HepG2 (cell line): Measurements from ENCODE around the gene KIF3C. TPM values are rescaled to one million over a fixed set of nuclear protein-coding genes. Genes with fewer than 3 reads are reported as not detected.
"Not testable (repeated sequence)": the region's sequence is repeated elsewhere in the genome, so short reads cannot be mapped to it uniquely, and the experiment has no call there.

Experiments
- ATAC-seq: fragments of 200-7000 bp; cut with Tn5 transposase; 3 replicates; pipeline ENCODE4 v1.9.1; 2020; ENCODE audit warnings: mild to moderate bottlenecking, moderate library complexity
- BruUV-seq: library from RNA; stranded (reverse); fragments of 400-500 nt; replicated peaks from 2 replicates; lab custom pipeline; 2021; lab: Mats Ljungman, UMichigan
- CTCF ChIA-PET: fragments of 300-600 bp; formaldehyde crosslinking; extraction: SDS; loops from one replicate; lab custom pipeline; 2021; ENCODE audit warnings: low total read pairs, inconsistent platforms, low intra/inter-chr PET ratio; lab: Yijun Ruan, JAX
- POLR2A ChIA-PET: fragments of 350-600 bp; sonication (Branson Sonifier 250); formaldehyde crosslinking; loops from one replicate; lab custom pipeline; 2020; ENCODE audit warnings: antibody characterized with exemption, inconsistent platforms; lab: Yijun Ruan, JAX
- DNase-seq: peaks from one replicate; pipeline ENCODE4 v3.0.0-alpha.2; 2015; ENCODE audit warnings: low spot score
- FAIRE-seq: peaks from 3 replicates; lab custom pipeline; 2011; peaks lifted over from hg19 to GRCh38; lab: Jason Lieb, UNC
- H2AFZ ChIP-seq: one replicate; pipeline ENCODE4 v1.6.1; 2011; ENCODE audit warnings: low read length, inconsistent platforms
- H3K27ac ChIP-seq: fragments of 300-600 bp; 3 replicates; pipeline ENCODE4 v1.8.0; 2011; ENCODE audit warnings: mixed run types, mild to moderate bottlenecking, mixed read lengths, low read length, inconsistent platforms; ENCODE audit not compliant: insufficient read depth; ENCODE audit errors: extremely low read length
- H3K27me3 ChIP-seq, 2 experiments: fragments of 200-600 bp in 1 of 2; 2 replicates in 1 of 2; 3 replicates in 1 of 2; pipeline versions ENCODE4 v1.6.0 to v1.8.0; 2011; ENCODE audit warnings: low read length in 2 of 2, mild to moderate bottlenecking in 2 of 2, moderate library complexity in 2 of 2, inconsistent platforms in 1 of 2; ENCODE audit not compliant: insufficient read depth in 2 of 2, control insufficient read depth in 1 of 2
- H3K36me3 ChIP-seq, 2 experiments: fragments of 200-600 bp in 1 of 2; replicated peaks in 1 of 2; 2 replicates in 1 of 2; 3 replicates in 1 of 2; pipeline versions ENCODE4 v1.5.1 to v1.8.0; 2011; ENCODE audit warnings: low read length in 2 of 2, inconsistent platforms in 1 of 2; ENCODE audit not compliant: insufficient read depth in 2 of 2, control insufficient read depth in 1 of 2
- H3K4me1 ChIP-seq: 2 replicates; pipeline ENCODE4 v1.5.1; 2012; ENCODE audit warnings: low read length, inconsistent platforms; ENCODE audit not compliant: insufficient read depth
- H3K4me2 ChIP-seq: 2 replicates; pipeline ENCODE4 v1.6.0; 2011; ENCODE audit warnings: low read depth, low read length, inconsistent platforms
- H3K4me3 ChIP-seq, 3 experiments: fragments of 200-600 bp in 1 of 3; sonication (generic), shearing (Covaris generic) in 1 of 3; replicated peaks in 1 of 3; 2 replicates each; pipeline ENCODE4 v1.5.1; 2011 to 2016; ENCODE audit warnings: low read length in 3 of 3, inconsistent platforms in 2 of 3, low read depth in 2 of 3, mild to moderate bottlenecking in 2 of 3, control low read depth in 1 of 3, mixed read lengths in 1 of 3; ENCODE audit not compliant: insufficient read depth in 1 of 3
- H3K79me2 ChIP-seq: one replicate; pipeline ENCODE4 v1.6.1; 2011; ENCODE audit warnings: low read length, inconsistent platforms; ENCODE audit not compliant: insufficient read depth
- H3K9ac ChIP-seq: 2 replicates; pipeline ENCODE4 v1.6.0; 2011; ENCODE audit warnings: mild to moderate bottlenecking, low read depth, low read length, inconsistent platforms; ENCODE audit not compliant: insufficient read depth
- H3K9me3 ChIP-seq: 2 replicates; pipeline ENCODE4 v1.5.1; 2012; ENCODE audit warnings: mild to moderate bottlenecking, low read length
- H4K20me1 ChIP-seq: 2 replicates; pipeline ENCODE4 v1.6.0; 2011; ENCODE audit warnings: inconsistent platforms, mild to moderate bottlenecking, low read length, moderate library complexity; ENCODE audit not compliant: insufficient read depth
- HNRNPL ChIP-seq: fragments of 200-400 bp; formaldehyde crosslinking; IDR thresholded peaks from 2 replicates; pipeline ENCODE4 v1.6.1; 2017; ENCODE audit warnings: mild to moderate bottlenecking, low read depth, low read length
- ZNF121 ChIP-seq: sonication (generic); formaldehyde crosslinking; IDR thresholded peaks from 2 replicates; pipeline ENCODE4 v1.5.0; 2020; ENCODE audit warnings: mild to moderate bottlenecking, missing genetic modification reagents
- ZNF292 ChIP-seq: sonication (generic); formaldehyde crosslinking; IDR thresholded peaks from 2 replicates; pipeline ENCODE4 v1.8.1; 2022; ENCODE audit warnings: mild to moderate bottlenecking, low read depth, missing genetic modification reagents, borderline replicate concordance
- WGBS: methylation state at CpG from one replicate; pipeline ENCODE4 v1.1.6; 2017; ENCODE audit warnings: low lambda C conversion rate; 5-methylcytosine and 5-hydroxymethylcytosine counted together
- in situ Hi-C: cut with HindIII; loops from 2 replicates; pipeline ENCODE4 v1.10.0; 2017; ENCODE audit warnings: low pct_unique_long_range_greater_than_20kb; ENCODE audit not compliant: extremely low pct_ligation_motif_present
- intact Hi-C: fragments of 100-400 bp; cut with micrococcal nuclease; formaldehyde crosslinking; loops from one replicate; pipeline ENCODE4 v1.10.0; 2022; ENCODE audit not compliant: unreplicated experiment
- polyA plus RNA-seq, 8 experiments: library from polyadenylated mRNA; depleted of rRNA in 3 of 8; stranded (reverse) in 7 of 8; unstranded in 1 of 8; fragments of >200 nt; fragmentation: Illumina TruSeq in 4 of 8; extraction: Trizol in 4 of 8; gene quantifications; 2 replicates each; pipeline versions ENCODE4 v1.2.1 to v1.2.3, GENCODE V29; 2011 to 2016; ENCODE audit warnings: low read depth in 4 of 8, missing spikeins in 1 of 8, mixed read lengths in 1 of 8; ENCODE audit not compliant: insufficient read depth in 1 of 8
- total RNA-seq, 5 experiments: library from RNA; depleted of rRNA; stranded (reverse); fragments of >200 nt; fragmentation: Illumina TruSeq; extraction: Trizol; gene quantifications; 2 replicates each; pipeline ENCODE4 v1.2.3, GENCODE V29; 2016; ENCODE audit warnings: low read depth in 1 of 5
- TF ChIP-seq, protein P1 (sequence below): sonication (generic); formaldehyde crosslinking; IDR thresholded peaks from 2 replicates; pipeline ENCODE4 v1.8.0; 2022; ENCODE audit warnings: missing genetic modification reagents, mild to moderate bottlenecking, borderline replicate concordance

KIF3C gene
- total and polyA plus RNA-seq, 2 of the 13 experiments (the other 11 are each of a cell fraction or from before 2014, with no cell fraction given) = 3.6 to 4.9 TPM

DNA sequence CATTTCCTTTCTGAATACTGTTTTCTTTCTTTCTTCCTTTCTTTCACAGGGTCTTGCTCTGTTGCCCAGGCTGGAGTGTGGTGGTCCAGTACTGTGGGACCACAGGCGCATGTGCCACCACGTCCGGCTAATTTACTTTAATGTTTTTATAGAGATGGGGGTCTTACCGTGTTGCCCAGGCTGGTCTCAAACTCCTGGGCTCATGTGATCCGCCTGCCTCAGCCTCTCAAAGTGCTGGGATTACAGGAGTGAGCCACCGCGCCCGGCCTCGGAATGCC, 68.7 kb downstream of the KIF3C start:
- BruUV-seq, FAIRE-seq, H3K4me2 ChIP-seq, H2AFZ ChIP-seq, H3K9ac ChIP-seq, H3K36me3 ChIP-seq, H3K79me2 ChIP-seq, H3K9me3 ChIP-seq, H4K20me1 ChIP-seq, intact Hi-C loops, H3K27me3 ChIP-seq, in situ Hi-C loops, H3K4me3 ChIP-seq, DNase-seq, POLR2A ChIA-PET, H3K27ac ChIP-seq, ATAC-seq, CTCF ChIA-PET: not testable (repeated sequence)
- TF ChIP-seq ZNF121 = peak; percentile 55
- peaks cover 13% of the 10 kb centered on the region for H3K4me1 ChIP-seq
- WGBS = 70% methylated on average over 9 of the region's 9 CpGs

DNA sequence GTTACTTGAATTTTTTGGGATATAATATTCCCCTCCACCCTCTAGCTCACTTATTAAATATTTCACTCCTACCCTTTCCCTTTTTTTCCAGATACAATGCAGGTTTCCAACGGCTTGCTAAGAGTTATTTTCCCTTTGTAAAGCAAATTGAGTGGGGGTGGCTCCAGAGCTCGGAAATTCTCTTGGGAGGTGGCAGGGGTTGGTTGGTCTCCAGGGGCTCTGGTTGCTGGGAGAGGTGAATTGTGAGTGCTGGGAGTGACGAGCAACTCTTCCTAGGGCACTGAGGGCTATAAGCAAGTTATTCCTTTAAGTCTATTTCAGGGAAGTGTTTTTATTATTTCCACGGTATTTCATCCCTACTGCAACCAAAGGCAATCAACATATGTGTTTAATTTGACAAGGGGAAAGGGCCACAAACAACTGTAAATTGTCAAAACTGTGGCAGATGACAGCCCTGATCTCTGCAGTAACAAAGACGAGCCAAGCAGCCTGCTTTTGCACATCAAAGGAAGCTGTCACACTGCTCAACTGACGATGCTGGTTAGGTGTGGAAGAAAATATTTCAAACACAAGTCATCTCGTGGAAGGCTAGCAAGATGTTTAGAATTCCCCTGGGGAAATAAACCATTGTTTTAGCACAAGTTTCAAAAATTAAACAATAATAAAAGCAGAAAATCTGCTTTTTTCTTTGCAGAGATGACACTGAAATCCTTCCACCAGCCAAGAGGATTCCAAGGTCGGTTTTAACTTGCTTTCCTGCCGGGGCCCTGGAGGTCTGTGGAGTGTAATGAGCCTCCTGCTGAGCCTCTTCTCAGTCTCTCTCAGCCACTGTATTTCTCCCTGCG, 69.2 kb downstream of the KIF3C start:
- Histone ChIP-seq H4K20me1 (no peaks in the 10 kb centered on the region), H2AFZ (no peak overlapping the region), H3K36me3 (no peaks in the 10 kb centered on the region), H3K9me3 (no peaks in the 10 kb centered on the region), H3K79me2 (no peaks in the 10 kb centered on the region), H3K4me3 (0 out of 6 replicates have a peak overlapping the region, but pooled peaks of 1 of the 3 experiments have one; percentile 11), H3K27ac (no peak overlapping the region), H3K27me3 (no peaks in the 10 kb centered on the region), H3K4me1 (peaks cover 13% of the 10 kb centered on the region), H3K4me2 (peak overlapping the region; percentile 48), H3K9ac (no peak overlapping the region)
- FAIRE-seq (peak; percentile 57), ATAC-seq (peak; percentile 70), DNase-seq (no peak)
- ChIA-PET CTCF (no interaction called here), POLR2A (no interaction called here)
- in situ Hi-C loops (no loop called here), intact Hi-C loops (no loop called here)
- BruUV-seq = no TSS peak
- 6% methylated on average over 10 of the region's 10 CpGs for WGBS
- TF ChIP-seq ZNF292 (CRISPR knock-in tag) (peak; percentile 62; the same call in 1 of the 2 replicates), HNRNPL (no peak)
- TF ChIP-seq, protein P1, sequence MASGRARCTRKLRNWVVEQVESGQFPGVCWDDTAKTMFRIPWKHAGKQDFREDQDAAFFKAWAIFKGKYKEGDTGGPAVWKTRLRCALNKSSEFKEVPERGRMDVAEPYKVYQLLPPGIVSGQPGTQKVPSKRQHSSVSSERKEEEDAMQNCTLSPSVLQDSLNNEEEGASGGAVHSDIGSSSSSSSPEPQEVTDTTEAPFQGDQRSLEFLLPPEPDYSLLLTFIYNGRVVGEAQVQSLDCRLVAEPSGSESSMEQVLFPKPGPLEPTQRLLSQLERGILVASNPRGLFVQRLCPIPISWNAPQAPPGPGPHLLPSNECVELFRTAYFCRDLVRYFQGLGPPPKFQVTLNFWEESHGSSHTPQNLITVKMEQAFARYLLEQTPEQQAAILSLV (CRISPR knock-in tag) = no peak
- TF ChIP-seq, all 625 proteins: peak for 1
